ENCODE measurements around the gene EPHA2. TPM values are rescaled to one million over a fixed set of nuclear protein-coding genes. Genes with fewer than 3 reads are reported as not detected.

Gene EPHA2
- total and polyA plus RNA-seq, 4 donors: 2.9 to 11.1 (median 6.8) TPM

DNA sequence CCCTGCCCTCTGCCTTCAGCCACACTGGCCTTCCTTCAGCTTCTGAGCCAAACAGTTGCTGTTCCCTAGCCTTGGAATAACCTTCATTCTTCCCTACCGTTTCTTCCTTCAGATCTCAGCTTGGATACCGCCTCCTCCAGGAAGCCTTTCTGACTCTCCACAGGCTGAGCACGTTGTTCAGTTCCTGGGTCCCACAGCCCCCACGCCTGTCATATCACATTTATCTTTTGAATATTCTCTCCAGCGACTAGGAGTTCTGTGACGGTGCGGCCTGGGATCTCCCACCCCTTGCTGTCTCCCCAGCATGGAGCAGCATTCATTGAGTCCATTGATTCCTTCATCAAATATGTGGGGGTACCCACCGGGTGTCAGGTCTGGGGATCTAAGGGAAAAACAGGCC is 39.2 kb downstream of the EPHA2 start:
- H3K36me3 ChIP-seq (ENCODE audit: control insufficient read depth in 4 of 4, insufficient read depth in 3 of 4, low read depth in 1 of 4, low read length in 3 of 4): no peaks in the 10 kb centered on the region
- no peak overlapping the region for H3K4me3 ChIP-seq (ENCODE audit: low read depth in 1 of 3, low read length in 3 of 3)
- H3K9ac ChIP-seq (ENCODE audit: low read depth in 1 of 2, low read length in 2 of 2): no peak overlapping the region
- DNase-seq (ENCODE audit: low spot score): no peak
- H3K27me3 ChIP-seq (ENCODE audit: control insufficient read depth in 4 of 4, insufficient read depth in 4 of 4, low read length in 3 of 4): no peaks in the 10 kb centered on the region
- 86% methylated on average over 8 of the region's 8 CpGs for WGBS
- TF ChIP-seq TAF1 (conservative IDR thresholded peaks at IDR 0.05): no peak
- TF ChIP-seq, protein P1, sequence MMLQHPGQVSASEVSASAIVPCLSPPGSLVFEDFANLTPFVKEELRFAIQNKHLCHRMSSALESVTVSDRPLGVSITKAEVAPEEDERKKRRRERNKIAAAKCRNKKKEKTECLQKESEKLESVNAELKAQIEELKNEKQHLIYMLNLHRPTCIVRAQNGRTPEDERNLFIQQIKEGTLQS (IDR thresholded peaks at IDR 0.05): no peak
- no peak for TF ChIP-seq YY1 (IDR thresholded peaks at IDR 0.05)
- TF ChIP-seq, protein P2, sequence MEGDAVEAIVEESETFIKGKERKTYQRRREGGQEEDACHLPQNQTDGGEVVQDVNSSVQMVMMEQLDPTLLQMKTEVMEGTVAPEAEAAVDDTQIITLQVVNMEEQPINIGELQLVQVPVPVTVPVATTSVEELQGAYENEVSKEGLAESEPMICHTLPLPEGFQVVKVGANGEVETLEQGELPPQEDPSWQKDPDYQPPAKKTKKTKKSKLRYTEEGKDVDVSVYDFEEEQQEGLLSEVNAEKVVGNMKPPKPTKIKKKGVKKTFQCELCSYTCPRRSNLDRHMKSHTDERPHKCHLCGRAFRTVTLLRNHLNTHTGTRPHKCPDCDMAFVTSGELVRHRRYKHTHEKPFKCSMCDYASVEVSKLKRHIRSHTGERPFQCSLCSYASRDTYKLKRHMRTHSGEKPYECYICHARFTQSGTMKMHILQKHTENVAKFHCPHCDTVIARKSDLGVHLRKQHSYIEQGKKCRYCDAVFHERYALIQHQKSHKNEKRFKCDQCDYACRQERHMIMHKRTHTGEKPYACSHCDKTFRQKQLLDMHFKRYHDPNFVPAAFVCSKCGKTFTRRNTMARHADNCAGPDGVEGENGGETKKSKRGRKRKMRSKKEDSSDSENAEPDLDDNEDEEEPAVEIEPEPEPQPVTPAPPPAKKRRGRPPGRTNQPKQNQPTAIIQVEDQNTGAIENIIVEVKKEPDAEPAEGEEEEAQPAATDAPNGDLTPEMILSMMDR (IDR thresholded peaks at IDR 0.05; ENCODE audit: low read depth, low read length, missing input control): no peak
- TF ChIP-seq RXRA (IDR thresholded peaks at IDR 0.05): no peak
- TF ChIP-seq HNF4G (IDR thresholded peaks at IDR 0.05): no peak
- TF ChIP-seq JUND (IDR thresholded peaks at IDR 0.05): no peak
- TF ChIP-seq, protein P3, sequence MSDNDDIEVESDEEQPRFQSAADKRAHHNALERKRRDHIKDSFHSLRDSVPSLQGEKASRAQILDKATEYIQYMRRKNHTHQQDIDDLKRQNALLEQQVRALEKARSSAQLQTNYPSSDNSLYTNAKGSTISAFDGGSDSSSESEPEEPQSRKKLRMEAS (IDR thresholded peaks at IDR 0.05): no peak
- TF ChIP-seq, protein P4, sequence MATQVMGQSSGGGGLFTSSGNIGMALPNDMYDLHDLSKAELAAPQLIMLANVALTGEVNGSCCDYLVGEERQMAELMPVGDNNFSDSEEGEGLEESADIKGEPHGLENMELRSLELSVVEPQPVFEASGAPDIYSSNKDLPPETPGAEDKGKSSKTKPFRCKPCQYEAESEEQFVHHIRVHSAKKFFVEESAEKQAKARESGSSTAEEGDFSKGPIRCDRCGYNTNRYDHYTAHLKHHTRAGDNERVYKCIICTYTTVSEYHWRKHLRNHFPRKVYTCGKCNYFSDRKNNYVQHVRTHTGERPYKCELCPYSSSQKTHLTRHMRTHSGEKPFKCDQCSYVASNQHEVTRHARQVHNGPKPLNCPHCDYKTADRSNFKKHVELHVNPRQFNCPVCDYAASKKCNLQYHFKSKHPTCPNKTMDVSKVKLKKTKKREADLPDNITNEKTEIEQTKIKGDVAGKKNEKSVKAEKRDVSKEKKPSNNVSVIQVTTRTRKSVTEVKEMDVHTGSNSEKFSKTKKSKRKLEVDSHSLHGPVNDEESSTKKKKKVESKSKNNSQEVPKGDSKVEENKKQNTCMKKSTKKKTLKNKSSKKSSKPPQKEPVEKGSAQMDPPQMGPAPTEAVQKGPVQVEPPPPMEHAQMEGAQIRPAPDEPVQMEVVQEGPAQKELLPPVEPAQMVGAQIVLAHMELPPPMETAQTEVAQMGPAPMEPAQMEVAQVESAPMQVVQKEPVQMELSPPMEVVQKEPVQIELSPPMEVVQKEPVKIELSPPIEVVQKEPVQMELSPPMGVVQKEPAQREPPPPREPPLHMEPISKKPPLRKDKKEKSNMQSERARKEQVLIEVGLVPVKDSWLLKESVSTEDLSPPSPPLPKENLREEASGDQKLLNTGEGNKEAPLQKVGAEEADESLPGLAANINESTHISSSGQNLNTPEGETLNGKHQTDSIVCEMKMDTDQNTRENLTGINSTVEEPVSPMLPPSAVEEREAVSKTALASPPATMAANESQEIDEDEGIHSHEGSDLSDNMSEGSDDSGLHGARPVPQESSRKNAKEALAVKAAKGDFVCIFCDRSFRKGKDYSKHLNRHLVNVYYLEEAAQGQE (IDR thresholded peaks at IDR 0.05): no peak
- no peak for TF ChIP-seq FOXA1 (IDR thresholded peaks at IDR 0.05)
- TF ChIP-seq RAD21 (IDR thresholded peaks at IDR 0.05): no peak
- no peak for TF ChIP-seq NR2F2 (IDR thresholded peaks at IDR 0.05)
- TF ChIP-seq, protein P5, sequence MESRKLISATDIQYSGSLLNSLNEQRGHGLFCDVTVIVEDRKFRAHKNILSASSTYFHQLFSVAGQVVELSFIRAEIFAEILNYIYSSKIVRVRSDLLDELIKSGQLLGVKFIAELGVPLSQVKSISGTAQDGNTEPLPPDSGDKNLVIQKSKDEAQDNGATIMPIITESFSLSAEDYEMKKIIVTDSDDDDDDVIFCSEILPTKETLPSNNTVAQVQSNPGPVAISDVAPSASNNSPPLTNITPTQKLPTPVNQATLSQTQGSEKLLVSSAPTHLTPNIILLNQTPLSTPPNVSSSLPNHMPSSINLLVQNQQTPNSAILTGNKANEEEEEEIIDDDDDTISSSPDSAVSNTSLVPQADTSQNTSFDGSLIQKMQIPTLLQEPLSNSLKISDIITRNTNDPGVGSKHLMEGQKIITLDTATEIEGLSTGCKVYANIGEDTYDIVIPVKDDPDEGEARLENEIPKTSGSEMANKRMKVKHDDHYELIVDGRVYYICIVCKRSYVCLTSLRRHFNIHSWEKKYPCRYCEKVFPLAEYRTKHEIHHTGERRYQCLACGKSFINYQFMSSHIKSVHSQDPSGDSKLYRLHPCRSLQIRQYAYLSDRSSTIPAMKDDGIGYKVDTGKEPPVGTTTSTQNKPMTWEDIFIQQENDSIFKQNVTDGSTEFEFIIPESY (IDR thresholded peaks at IDR 0.05): no peak
- TF ChIP-seq GABPA (IDR thresholded peaks at IDR 0.05 in 1 of 2, conservative IDR thresholded peaks at IDR 0.05 in 1 of 2): no peak
- TF ChIP-seq FOXA2 (IDR thresholded peaks at IDR 0.05): no peak
- TF ChIP-seq HNF4A (conservative IDR thresholded peaks at IDR 0.05): no peak
- no peak for TF ChIP-seq SP1 (IDR thresholded peaks at IDR 0.05)
- TF ChIP-seq EGR1 (IDR thresholded peaks at IDR 0.05; ENCODE audit: low read depth in 2 of 2): no peak
- no peaks in the 10 kb centered on the region for H3K9me3 ChIP-seq (ENCODE audit: control insufficient read depth in 4 of 4, low read length in 3 of 4)
- peaks cover 9 to 23% (median 15%) of the 10 kb centered on the region in 4 donors for H3K4me1 ChIP-seq (ENCODE audit: control insufficient read depth in 4 of 4, insufficient read depth in 4 of 4, low read length in 3 of 4)
- no peak overlapping the region for H3K27ac ChIP-seq (ENCODE audit: low read depth in 1 of 2, low read length in 2 of 2)

All from liver (tissue), 9 donors.